MM.1S (cell line): ENCODE measurements around the gene ETV6.

ENCODE experiments used
- DNase-seq: peaks from one replicate; pipeline ENCODE4 v3.0.0-alpha.2; 2015
- H2AFZ ChIP-seq: fragments of 300-600 bp; sonication (generic); 2 replicates; pipeline ENCODE4 v1.6.0; 2016; ENCODE audit warnings: antibody characterized with exemption, low read length
- H3F3A ChIP-seq: fragments of 300-600 bp; sonication (generic); 2 replicates; pipeline ENCODE4 v1.6.1; 2016; ENCODE audit warnings: mild to moderate bottlenecking, antibody characterized with exemption, low read length, moderate library complexity, mixed read lengths; ENCODE audit not compliant: insufficient read depth
- H3K27ac ChIP-seq: fragments of 300-600 bp; sonication (generic); 2 replicates; pipeline ENCODE4 v1.5.1; 2016; ENCODE audit warnings: mild to moderate bottlenecking, low read length
- H3K27me3 ChIP-seq: fragments of 300-600 bp; sonication (generic); replicated peaks from 2 replicates; pipeline ENCODE4 v1.6.0; 2016; ENCODE audit warnings: low read length; ENCODE audit not compliant: insufficient read depth
- H3K36me3 ChIP-seq: fragments of 300-600 bp; sonication (generic); replicated peaks from 2 replicates; pipeline ENCODE4 v1.6.1; 2016; ENCODE audit warnings: mild to moderate bottlenecking, low read length, mixed read lengths; ENCODE audit not compliant: insufficient read depth
- H3K4me1 ChIP-seq: fragments of 300-600 bp; sonication (generic); 2 replicates; pipeline ENCODE4 v1.6.1; 2016; ENCODE audit warnings: low read length, mixed read lengths
- H3K4me2 ChIP-seq: fragments of 300-600 bp; sonication (generic); 2 replicates; pipeline ENCODE4 v1.6.0; 2016; ENCODE audit warnings: low read depth, low read length
- H3K4me3 ChIP-seq: fragments of 300-600 bp; sonication (generic); 2 replicates; pipeline ENCODE4 v1.5.1; 2016; ENCODE audit warnings: low read length, mixed read lengths
- H3K79me2 ChIP-seq: fragments of 300-600 bp; sonication (generic); 2 replicates; pipeline ENCODE4 v1.6.1; 2016; ENCODE audit warnings: mixed run types, low read length, mixed read lengths
- H3K9ac ChIP-seq: fragments of 300-600 bp; sonication (generic); 2 replicates; pipeline ENCODE4 v1.6.1; 2016; ENCODE audit warnings: low read length, mixed read lengths
- H3K9me2 ChIP-seq: fragments of 300-600 bp; sonication (generic); replicated peaks from 2 replicates; pipeline ENCODE4 v1.6.1; 2016; ENCODE audit warnings: mild to moderate bottlenecking, low read length, mixed read lengths; ENCODE audit not compliant: insufficient read depth
- H3K9me3 ChIP-seq: fragments of 300-600 bp; sonication (generic); replicated peaks from 2 replicates; pipeline ENCODE4 v1.6.1; 2016; ENCODE audit warnings: mild to moderate bottlenecking, low read length, mixed read lengths; ENCODE audit not compliant: insufficient read depth
- H4K20me1 ChIP-seq: fragments of 300-600 bp; sonication (generic); 2 replicates; pipeline ENCODE4 v1.6.1; 2016; ENCODE audit warnings: mild to moderate bottlenecking, low read length, moderate library complexity, mixed read lengths; ENCODE audit not compliant: insufficient read depth
- EZH2 ChIP-seq: fragments of 300-600 bp; sonication (generic); optimal IDR thresholded peaks from 2 replicates; pipeline ENCODE3; 2017; ENCODE audit warnings: low read depth, mild to moderate bottlenecking, antibody characterized with exemption, low read length, mixed read lengths
- EZH2phosphoT487 ChIP-seq: fragments of 300-600 bp; sonication (generic); IDR thresholded peaks from 2 replicates; pipeline ENCODE4 v1.6.1; 2018; ENCODE audit warnings: antibody characterized with exemption, low read length
- TF ChIP-seq, protein P1 (sequence below): fragments of 300-600 bp; sonication (generic); IDR thresholded peaks from 2 replicates; pipeline ENCODE4 v1.5.1; 2016; ENCODE audit warnings: antibody characterized with exemption, low read length, mixed read lengths

Gene ETV6

DNA sequence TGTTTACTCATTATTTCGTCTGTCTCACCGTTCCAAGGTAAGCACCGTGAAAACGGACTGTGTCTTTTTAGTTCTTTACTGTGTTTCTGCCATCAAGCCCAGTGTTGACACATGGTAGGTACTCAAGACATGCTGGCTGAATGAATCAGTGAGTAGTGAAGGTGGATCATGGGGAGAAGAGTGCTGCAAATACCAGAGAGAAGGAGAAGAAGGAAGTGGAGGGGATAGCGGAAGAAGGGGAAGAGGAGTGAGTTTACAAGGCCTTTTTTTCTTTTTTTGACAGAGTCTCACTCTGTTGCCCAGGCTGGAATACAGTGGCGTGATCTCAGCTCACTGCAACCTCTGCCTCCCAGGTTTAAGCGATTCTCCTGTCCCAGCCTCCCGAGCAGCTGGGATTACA lies 54.6 kb downstream of the ETV6 start:
- no peak for DNase-seq
- Histone ChIP-seq H3K36me3 (no peaks in the 10 kb centered on the region), H3K4me1 (peaks cover 13% of the 10 kb centered on the region), H4K20me1 (no peaks in the 10 kb centered on the region), H3K27ac (no peak overlapping the region), H3K9ac (no peak overlapping the region), H3K4me3 (no peak overlapping the region), H3K9me3 (no peaks in the 10 kb centered on the region), H3K79me2 (peaks cover 20% of the 10 kb centered on the region), H3K4me2 (no peak overlapping the region), H3F3A (no peaks in the 10 kb centered on the region), H3K27me3 (no peaks in the 10 kb centered on the region), H3K9me2 (no peaks in the 10 kb centered on the region), H2AFZ (no peak overlapping the region)
- TF ChIP-seq EZH2 (no peak), EZH2phosphoT487 (no peak)
- TF ChIP-seq, protein P1, sequence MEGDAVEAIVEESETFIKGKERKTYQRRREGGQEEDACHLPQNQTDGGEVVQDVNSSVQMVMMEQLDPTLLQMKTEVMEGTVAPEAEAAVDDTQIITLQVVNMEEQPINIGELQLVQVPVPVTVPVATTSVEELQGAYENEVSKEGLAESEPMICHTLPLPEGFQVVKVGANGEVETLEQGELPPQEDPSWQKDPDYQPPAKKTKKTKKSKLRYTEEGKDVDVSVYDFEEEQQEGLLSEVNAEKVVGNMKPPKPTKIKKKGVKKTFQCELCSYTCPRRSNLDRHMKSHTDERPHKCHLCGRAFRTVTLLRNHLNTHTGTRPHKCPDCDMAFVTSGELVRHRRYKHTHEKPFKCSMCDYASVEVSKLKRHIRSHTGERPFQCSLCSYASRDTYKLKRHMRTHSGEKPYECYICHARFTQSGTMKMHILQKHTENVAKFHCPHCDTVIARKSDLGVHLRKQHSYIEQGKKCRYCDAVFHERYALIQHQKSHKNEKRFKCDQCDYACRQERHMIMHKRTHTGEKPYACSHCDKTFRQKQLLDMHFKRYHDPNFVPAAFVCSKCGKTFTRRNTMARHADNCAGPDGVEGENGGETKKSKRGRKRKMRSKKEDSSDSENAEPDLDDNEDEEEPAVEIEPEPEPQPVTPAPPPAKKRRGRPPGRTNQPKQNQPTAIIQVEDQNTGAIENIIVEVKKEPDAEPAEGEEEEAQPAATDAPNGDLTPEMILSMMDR: no peak

DNA sequence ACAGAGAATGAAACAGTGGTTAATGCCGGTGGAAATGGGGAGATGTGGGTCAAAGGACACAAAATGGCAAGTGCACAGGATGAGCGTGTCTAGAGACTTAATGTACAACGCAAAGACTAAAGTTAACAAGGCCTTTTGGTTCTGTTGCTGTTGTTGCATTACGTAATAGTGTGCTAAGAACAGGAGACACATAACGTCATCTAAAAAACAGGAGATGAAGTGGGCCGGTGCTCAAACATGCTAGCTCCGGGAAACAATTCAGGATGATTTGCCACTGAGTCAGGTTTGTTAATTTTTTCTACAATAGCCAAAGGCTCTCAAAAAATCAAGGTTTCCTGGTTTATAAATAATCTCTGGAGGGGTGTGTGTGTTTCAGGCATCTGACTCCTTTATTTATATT lies 55.5 kb downstream of the ETV6 start:
- no peaks in the 10 kb centered on the region for H3K9me3 ChIP-seq
- H3K27ac ChIP-seq: no peak overlapping the region
- no peaks in the 10 kb centered on the region for H4K20me1 ChIP-seq
- H3K4me2 ChIP-seq: no peak overlapping the region
- H3K9ac ChIP-seq: no peak overlapping the region
- H3F3A ChIP-seq: no peaks in the 10 kb centered on the region
- TF ChIP-seq EZH2: no peak
- H3K4me3 ChIP-seq: no peak overlapping the region
- peaks cover 18% of the 10 kb centered on the region for H3K79me2 ChIP-seq
- H3K9me2 ChIP-seq: no peaks in the 10 kb centered on the region
- H3K27me3 ChIP-seq: no peaks in the 10 kb centered on the region
- H3K4me1 ChIP-seq: peaks cover 13% of the 10 kb centered on the region
- no peak overlapping the region for H2AFZ ChIP-seq
- H3K36me3 ChIP-seq: no peaks in the 10 kb centered on the region
- DNase-seq: no peak

DNA sequence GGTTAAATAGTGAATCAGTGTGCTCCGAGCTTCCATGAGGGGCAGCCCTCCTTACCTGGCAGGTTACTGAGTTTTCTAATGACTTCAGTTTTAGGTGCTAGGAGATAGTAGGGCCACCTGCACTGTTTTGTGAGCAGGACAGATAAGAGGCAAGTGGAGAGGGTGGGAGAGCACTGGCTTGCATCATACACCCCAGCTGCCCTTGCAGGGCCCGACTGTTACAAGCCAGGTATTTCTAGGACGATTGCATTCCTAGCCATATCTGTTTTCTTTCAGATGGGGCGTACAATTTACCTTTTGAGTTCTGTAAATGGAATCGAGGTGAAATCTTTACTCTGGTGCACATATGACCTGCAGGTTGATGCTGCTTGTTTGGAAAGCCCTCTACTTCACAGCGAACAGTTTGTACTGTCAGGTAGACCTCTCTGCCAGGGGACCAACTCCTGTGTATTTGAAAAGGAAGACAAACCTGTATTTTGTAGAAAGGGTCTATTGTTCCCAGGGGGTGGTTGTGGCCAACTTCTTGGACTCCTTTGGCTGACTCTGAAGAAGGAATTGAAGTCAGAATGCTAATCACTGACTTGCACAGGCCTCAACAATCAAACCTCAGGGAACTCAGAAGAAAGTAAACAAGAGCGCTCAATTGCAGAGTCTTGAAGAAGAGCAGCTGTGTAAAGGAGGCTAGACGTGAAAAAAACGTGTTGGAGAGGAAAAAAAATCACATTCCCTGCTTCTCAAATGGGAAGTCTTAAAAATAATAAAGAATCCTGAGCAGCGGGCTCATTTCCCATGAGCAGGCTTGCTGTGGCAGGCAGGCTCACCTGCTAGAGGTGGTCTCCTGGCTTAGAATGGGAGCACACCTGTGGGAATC lies 57.3 kb downstream of the ETV6 start:
- H3K9me3 ChIP-seq: no peaks in the 10 kb centered on the region
- no peak for DNase-seq
- no peak overlapping the region for H3K4me3 ChIP-seq
- H3K36me3 ChIP-seq: no peaks in the 10 kb centered on the region
- H3K27me3 ChIP-seq: no peaks in the 10 kb centered on the region
- peaks cover 13% of the 10 kb centered on the region for H3K4me1 ChIP-seq
- TF ChIP-seq, protein P1: no peak
- TF ChIP-seq EZH2phosphoT487: no peak
- TF ChIP-seq EZH2: no peak
- H3K27ac ChIP-seq: no peak overlapping the region
- no peak overlapping the region for H3K9ac ChIP-seq
- no peak overlapping the region for H3K4me2 ChIP-seq
- H4K20me1 ChIP-seq: no peaks in the 10 kb centered on the region
- peaks cover 22% of the 10 kb centered on the region for H3K79me2 ChIP-seq
- H3F3A ChIP-seq: no peaks in the 10 kb centered on the region
- H3K9me2 ChIP-seq: no peaks in the 10 kb centered on the region
- no peak overlapping the region for H2AFZ ChIP-seq

DNA sequence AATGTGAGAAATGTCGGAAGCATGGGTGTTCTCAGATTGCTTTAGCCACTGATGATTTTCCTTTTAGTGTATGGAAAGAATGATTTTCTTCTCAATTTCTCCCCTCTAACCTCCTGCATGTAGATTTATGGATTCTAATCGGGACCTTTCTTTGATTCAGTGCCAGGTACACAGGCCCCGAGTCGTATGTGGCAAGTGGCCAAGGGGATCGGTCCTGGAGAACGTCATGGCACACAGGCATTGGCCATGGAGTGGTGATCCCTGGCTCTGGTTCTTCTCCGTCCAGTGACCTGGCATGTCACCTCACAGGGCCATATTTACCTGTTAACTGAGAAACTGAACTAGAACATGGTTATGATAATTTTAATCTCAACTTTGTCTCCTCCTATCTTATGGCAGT lies 58.1 kb downstream of the ETV6 start:
- no peaks in the 10 kb centered on the region for H3K36me3 ChIP-seq
- H3K4me2 ChIP-seq: no peak overlapping the region
- peaks cover 22% of the 10 kb centered on the region for H3K79me2 ChIP-seq
- H3K9me2 ChIP-seq: no peaks in the 10 kb centered on the region
- no peaks in the 10 kb centered on the region for H3F3A ChIP-seq
- no peak for DNase-seq
- no peak overlapping the region for H2AFZ ChIP-seq
- H3K9me3 ChIP-seq: no peaks in the 10 kb centered on the region
- no peak overlapping the region for H3K27ac ChIP-seq
- no peak overlapping the region for H3K4me3 ChIP-seq
- TF ChIP-seq, protein P1: no peak
- TF ChIP-seq EZH2phosphoT487 (no peak), EZH2 (no peak)
- H3K9ac ChIP-seq: no peak overlapping the region
- H3K4me1 ChIP-seq: peaks cover 12% of the 10 kb centered on the region
- no peaks in the 10 kb centered on the region for H3K27me3 ChIP-seq
- H4K20me1 ChIP-seq: no peaks in the 10 kb centered on the region
